Measurements from ENCODE around the gene TRIM7. TPM values are rescaled to one million over a fixed set of nuclear protein-coding genes. Genes with fewer than 3 reads are reported as not detected.
A peak's percentile ranks its signal among the peaks of the same experiment; 100 is the strongest.

TRIM7 gene
- total and polyA plus RNA-seq, 7 experiments from 2014 or later = 0.28 to 6.1 (median 3.2) TPM; not detected in 1

- H3K27ac Mint-ChIP-seq = peak overlapping the region in 6 of 9 donors; percentile 15 to 78 (median 23)
- POLR2A ChIA-PET = interaction anchor here (0.6 to 14.6 kb wide), 8 partner anchors 8 to 1617 kb away, joined by 3 to 241 read pairs (median 4); partner anchors contain the start of genes RACK1 and TRIM41
- CTCF ChIA-PET = no interaction called here
- Histone ChIP-seq H3K27ac (ENCODE audit: low read depth, low read length) (no peak overlapping the region), H3K4me3 (ENCODE audit: low read length) (no peak overlapping the region), H3K27me3 (ENCODE audit: control insufficient read depth in 2 of 2, insufficient read depth in 2 of 2, low read length in 2 of 2) (no peaks in the 10 kb centered on the region), H3K4me1 (ENCODE audit: control insufficient read depth in 2 of 2, insufficient read depth in 2 of 2, low read length in 2 of 2) (peaks cover 0 to 5% of the 10 kb centered on the region in 2 donors), H3K9me3 (ENCODE audit: control insufficient read depth in 2 of 3, low read length in 3 of 3) (no peaks in the 10 kb centered on the region), H3K36me3 (ENCODE audit: control insufficient read depth in 2 of 3, insufficient read depth in 3 of 3, low read length in 3 of 3) (peaks cover 36 to 94% (median 37%) of the 10 kb centered on the region in 3 experiments)
- peaks cover 15 to 44% (median 31%) of the 10 kb centered on the region in 7 donors for H3K4me1 Mint-ChIP-seq
- ATAC-seq = no peak
- peaks cover 14 to 71% (median 53%) of the 10 kb centered on the region in 5 donors for H3K36me3 Mint-ChIP-seq
- H3K9me3 Mint-ChIP-seq = peaks cover 0 to 3% (median 0%) of the 10 kb centered on the region in 11 donors
- intact Hi-C loops (cut with micrococcal nuclease) = no loop called here
- no peak overlapping the region for H3K4me3 Mint-ChIP-seq
- DNase-seq = no peak
- no peaks in the 10 kb centered on the region for H3K27me3 Mint-ChIP-seq
These were observed 29.7 kb upstream of the TRIM7 start for GRCh38 chr5:181234455-181235306.

GRCh38 chr5:181233801-181234454, 28.9 kb upstream of the TRIM7 start:
- no peaks in the 10 kb centered on the region for H3K27me3 ChIP-seq (ENCODE audit: control insufficient read depth in 2 of 2, insufficient read depth in 2 of 2, low read length in 2 of 2)
- intact Hi-C loops (cut with micrococcal nuclease) = no loop called here
- CTCF ChIA-PET = no interaction called here
- peak overlapping the region in 3 of 9 donors; percentile 62 to 71 (median 68) for H3K27ac Mint-ChIP-seq
- no peak overlapping the region for H3K4me3 ChIP-seq (ENCODE audit: low read length)
- ATAC-seq (no peak), DNase-seq (no peak)
- H3K4me3 Mint-ChIP-seq = no peak overlapping the region
- H3K36me3 Mint-ChIP-seq = peaks cover 9 to 71% (median 50%) of the 10 kb centered on the region in 5 donors
- H3K9me3 Mint-ChIP-seq = peaks cover 0 to 3% (median 0%) of the 10 kb centered on the region in 11 donors
- peaks cover 0 to 5% of the 10 kb centered on the region in 2 donors for H3K4me1 ChIP-seq (ENCODE audit: control insufficient read depth in 2 of 2, insufficient read depth in 2 of 2, low read length in 2 of 2)
- POLR2A ChIA-PET = interaction anchor here (0.6 to 14.6 kb wide), 6 partner anchors 9 to 1616 kb away, joined by 3 to 241 read pairs (median 6); partner anchors contain the start of genes RACK1, TRIM41 and TRIM52
- H3K9me3 ChIP-seq (ENCODE audit: control insufficient read depth in 2 of 3, low read length in 3 of 3) = no peaks in the 10 kb centered on the region
- H3K27me3 Mint-ChIP-seq = no peaks in the 10 kb centered on the region
- peaks cover 21 to 46% (median 31%) of the 10 kb centered on the region in 7 donors for H3K4me1 Mint-ChIP-seq
- H3K36me3 ChIP-seq (ENCODE audit: control insufficient read depth in 2 of 3, insufficient read depth in 3 of 3, low read length in 3 of 3) = peaks cover 30 to 90% (median 30%) of the 10 kb centered on the region in 3 experiments
- H3K27ac ChIP-seq (ENCODE audit: low read depth, low read length) = no peak overlapping the region

DNA sequence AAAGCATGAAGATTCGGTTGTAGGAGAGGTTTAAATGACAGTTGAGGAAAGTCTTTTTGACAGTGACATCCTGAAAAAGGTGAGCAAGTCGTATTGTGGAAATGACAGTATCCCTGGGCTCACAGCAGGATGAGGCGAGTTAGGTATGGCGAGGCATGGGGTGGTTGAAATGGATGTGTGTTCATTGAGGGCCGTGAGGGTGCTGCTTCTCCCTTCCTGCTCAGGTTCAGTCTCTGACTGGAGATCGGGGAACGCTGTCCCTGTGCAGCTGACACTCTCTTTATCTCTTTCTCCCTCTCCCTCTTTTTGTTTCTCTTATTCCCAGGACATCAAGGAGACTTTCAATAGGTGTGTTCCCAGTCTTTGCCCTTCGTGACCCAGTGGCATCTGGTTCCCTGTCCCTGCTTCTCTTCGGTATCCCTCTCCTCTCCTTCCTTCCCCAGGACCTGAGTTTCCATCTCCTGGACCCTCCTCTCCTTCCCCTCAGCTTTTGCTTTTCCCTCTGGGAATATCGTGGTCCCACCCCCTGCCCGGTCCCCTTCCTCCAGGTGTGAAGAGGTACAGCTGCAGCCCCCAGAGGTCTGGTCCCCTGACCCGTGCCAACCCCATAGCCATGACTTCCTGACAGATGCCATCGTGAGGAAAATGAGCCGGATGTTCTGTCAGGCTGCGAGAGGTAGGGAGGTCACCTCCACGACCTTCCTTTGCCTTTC, 28.2 kb upstream of the TRIM7 start:
- Histone ChIP-seq H3K9me3 (ENCODE audit: control insufficient read depth in 2 of 3, low read length in 3 of 3) (no peaks in the 10 kb centered on the region), H3K27me3 (ENCODE audit: control insufficient read depth in 2 of 2, insufficient read depth in 2 of 2, low read length in 2 of 2) (no peaks in the 10 kb centered on the region), H3K4me3 (ENCODE audit: low read length) (no peak overlapping the region), H3K27ac (ENCODE audit: low read depth, low read length) (no peak overlapping the region), H3K4me1 (ENCODE audit: control insufficient read depth in 2 of 2, insufficient read depth in 2 of 2, low read length in 2 of 2) (peaks cover 0 to 5% of the 10 kb centered on the region in 2 donors), H3K36me3 (ENCODE audit: control insufficient read depth in 2 of 3, insufficient read depth in 3 of 3, low read length in 3 of 3) (peaks cover 24 to 83% (median 28%) of the 10 kb centered on the region in 3 experiments)
- Mint-ChIP-seq H3K4me1 (peaks cover 21 to 41% (median 29%) of the 10 kb centered on the region in 7 donors), H3K36me3 (peaks cover 5 to 64% (median 45%) of the 10 kb centered on the region in 5 donors), H3K9me3 (peaks cover 0 to under 1% (median 0%) of the 10 kb centered on the region in 11 donors), H3K27ac (peak overlapping the region in 8 of 9 donors; percentile 33 to 84 (median 65)), H3K27me3 (no peaks in the 10 kb centered on the region), H3K4me3 (no peak overlapping the region)
- ATAC-seq = no peak
- POLR2A ChIA-PET = interaction anchor here (0.6 to 14.6 kb wide), 6 partner anchors 10 to 37 kb away, joined by 3 to 241 read pairs (median 3); partner anchors contain the start of genes RACK1 and TRIM52
- intact Hi-C loops (cut with micrococcal nuclease) = no loop called here
- CTCF ChIA-PET = interaction anchor here (0.9 kb wide), 1 partner anchor 18 kb away, joined by 3 read pairs; no protein-coding TSS in a partner anchor
- no peak for DNase-seq

GRCh38 chr5:181232593-181232992, 27.6 kb upstream of the TRIM7 start:
- CTCF ChIA-PET = interaction anchor here (0.9 kb wide), 1 partner anchor 18 kb away, joined by 3 read pairs; no protein-coding TSS in a partner anchor
- H3K4me1 ChIP-seq (ENCODE audit: control insufficient read depth in 2 of 2, insufficient read depth in 2 of 2, low read length in 2 of 2) = peaks cover 0 to 5% of the 10 kb centered on the region in 2 donors
- POLR2A ChIA-PET = interaction anchor here (0.6 to 14.6 kb wide), 6 partner anchors 10 to 36 kb away, joined by 3 to 241 read pairs (median 5); partner anchors contain the start of genes RACK1, TRIM41 and TRIM52
- Mint-ChIP-seq H3K27me3 (no peaks in the 10 kb centered on the region), H3K27ac (peak overlapping the region in 3 of 9 donors; percentile 54 to 77 (median 68)), H3K36me3 (peaks cover 0 to 58% (median 39%) of the 10 kb centered on the region in 5 donors), H3K4me3 (no peak overlapping the region), H3K4me1 (peaks cover 16 to 36% (median 24%) of the 10 kb centered on the region in 7 donors), H3K9me3 (no peaks in the 10 kb centered on the region)
- H3K4me3 ChIP-seq (ENCODE audit: low read length) = no peak overlapping the region
- ATAC-seq = no peak
- no peaks in the 10 kb centered on the region for H3K9me3 ChIP-seq (ENCODE audit: control insufficient read depth in 2 of 3, low read length in 3 of 3)
- H3K27ac ChIP-seq (ENCODE audit: low read depth, low read length) = no peak overlapping the region
- intact Hi-C loops (cut with micrococcal nuclease) = no loop called here
- DNase-seq = no peak
- H3K27me3 ChIP-seq (ENCODE audit: control insufficient read depth in 2 of 2, insufficient read depth in 2 of 2, low read length in 2 of 2) = no peaks in the 10 kb centered on the region
- H3K36me3 ChIP-seq (ENCODE audit: control insufficient read depth in 2 of 3, insufficient read depth in 3 of 3, low read length in 3 of 3) = peaks cover 17 to 80% (median 22%) of the 10 kb centered on the region in 3 experiments

DNA sequence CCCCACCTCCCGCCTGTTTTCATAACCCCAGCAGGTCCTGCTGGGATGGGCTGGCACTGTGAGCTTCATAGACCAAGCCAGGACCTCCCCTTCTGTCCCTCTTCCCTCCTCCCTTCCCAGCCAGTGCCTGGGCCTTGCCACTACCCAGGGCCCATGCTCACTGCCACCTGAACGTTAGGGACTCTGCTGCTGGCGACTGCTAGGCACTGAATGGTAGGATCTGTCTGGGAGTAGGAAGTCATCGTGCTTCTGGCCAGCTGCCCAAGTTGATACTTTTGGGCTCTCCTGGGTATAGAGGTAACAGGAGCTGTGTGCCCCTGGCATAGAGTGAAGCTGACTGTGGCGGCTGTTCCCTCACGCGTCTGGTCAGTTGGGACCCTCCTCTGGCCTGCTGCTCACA, 26.4 kb upstream of the TRIM7 start:
- peaks cover 0 to 46% (median 29%) of the 10 kb centered on the region in 5 donors for H3K36me3 Mint-ChIP-seq
- Histone ChIP-seq H3K4me3 (ENCODE audit: low read length) (no peak overlapping the region), H3K36me3 (ENCODE audit: control insufficient read depth in 2 of 3, insufficient read depth in 3 of 3, low read length in 3 of 3) (peaks cover 7 to 70% (median 10%) of the 10 kb centered on the region in 3 experiments), H3K27me3 (ENCODE audit: control insufficient read depth in 2 of 2, insufficient read depth in 2 of 2, low read length in 2 of 2) (no peaks in the 10 kb centered on the region), H3K9me3 (ENCODE audit: control insufficient read depth in 2 of 3, low read length in 3 of 3) (no peaks in the 10 kb centered on the region), H3K27ac (ENCODE audit: low read depth, low read length) (peak overlapping the region; percentile 24), H3K4me1 (ENCODE audit: control insufficient read depth in 2 of 2, insufficient read depth in 2 of 2, low read length in 2 of 2) (peaks cover 0 to 5% of the 10 kb centered on the region in 2 donors)
- peaks cover 16 to 43% (median 26%) of the 10 kb centered on the region in 7 donors for H3K4me1 Mint-ChIP-seq
- POLR2A ChIA-PET = interaction anchor here (0.9 to 14.6 kb wide), 7 partner anchors 9 to 40 kb away, joined by 3 to 241 read pairs (median 3); partner anchors contain the start of genes RACK1, TRIM41 and TRIM7
- CTCF ChIA-PET = no interaction called here
- no peaks in the 10 kb centered on the region for H3K9me3 Mint-ChIP-seq
- no peak for ATAC-seq
- no peaks in the 10 kb centered on the region for H3K27me3 Mint-ChIP-seq
- intact Hi-C loops (cut with micrococcal nuclease) = no loop called here
- H3K27ac Mint-ChIP-seq = peak overlapping the region in 7 of 9 donors; percentile 10 to 77 (median 68)
- no peak overlapping the region for H3K4me3 Mint-ChIP-seq
- DNase-seq = no peak

All from naive thymus-derived CD4-positive, alpha-beta T cell (primary cell).